ENCODE data around the gene WDR93. TPM values are rescaled to one million over a fixed set of nuclear protein-coding genes. Genes with fewer than 3 reads are reported as not detected.

WDR93 gene
- total RNA-seq, 2 experiments from 2014 or later = not detected

- DNase-seq (no peak), ATAC-seq (no peak)
- Mint-ChIP-seq H3K4me1 (ENCODE audit: low read depth) (no peaks in the 10 kb centered on the region), H3K27ac (no peak overlapping the region), H3K4me3 (no peak overlapping the region), H3K9me3 (ENCODE audit: insufficient read depth) (no peaks in the 10 kb centered on the region), H3K36me3 (ENCODE audit: low read depth) (no peaks in the 10 kb centered on the region), H3K27me3 (ENCODE audit: low read depth) (peaks cover 39% of the 10 kb centered on the region)
- ChIA-PET CTCF (no interaction called here), POLR2A (no interaction called here)
Observed at GRCh38 chr15:89707577-89707976, 17.0 kb downstream of the WDR93 start.

GRCh38 chr15:89714775-89715174, 24.2 kb downstream of the WDR93 start:
- Mint-ChIP-seq H3K9me3 (ENCODE audit: insufficient read depth) (no peaks in the 10 kb centered on the region), H3K36me3 (ENCODE audit: low read depth) (no peaks in the 10 kb centered on the region), H3K27ac (no peak overlapping the region), H3K27me3 (ENCODE audit: low read depth) (peaks cover 17% of the 10 kb centered on the region), H3K4me1 (ENCODE audit: low read depth) (no peaks in the 10 kb centered on the region), H3K4me3 (no peak overlapping the region)
- no peak for DNase-seq
- ChIA-PET POLR2A (no interaction called here), CTCF (no interaction called here)
- no peak for ATAC-seq

GRCh38 chr15:89723031-89723430, 32.4 kb downstream of the WDR93 start:
- H3K27me3 Mint-ChIP-seq (ENCODE audit: low read depth) = peaks cover 14% of the 10 kb centered on the region
- H3K4me3 Mint-ChIP-seq = no peak overlapping the region
- no peaks in the 10 kb centered on the region for H3K4me1 Mint-ChIP-seq (ENCODE audit: low read depth)
- DNase-seq = no peak
- no peak for ATAC-seq
- ChIA-PET POLR2A (no interaction called here), CTCF (no interaction called here)
- no peaks in the 10 kb centered on the region for H3K9me3 Mint-ChIP-seq (ENCODE audit: insufficient read depth)
- H3K27ac Mint-ChIP-seq = no peak overlapping the region
- H3K36me3 Mint-ChIP-seq (ENCODE audit: low read depth) = no peaks in the 10 kb centered on the region

GRCh38 chr15:89724621-89725020, 34.0 kb downstream of the WDR93 start:
- POLR2A ChIA-PET = no interaction called here
- H3K27me3 Mint-ChIP-seq (ENCODE audit: low read depth) = peaks cover 12% of the 10 kb centered on the region
- H3K9me3 Mint-ChIP-seq (ENCODE audit: insufficient read depth) = no peaks in the 10 kb centered on the region
- H3K36me3 Mint-ChIP-seq (ENCODE audit: low read depth) = no peaks in the 10 kb centered on the region
- no peak overlapping the region for H3K27ac Mint-ChIP-seq
- DNase-seq = no peak
- CTCF ChIA-PET = no interaction called here
- H3K4me3 Mint-ChIP-seq = no peak overlapping the region
- no peaks in the 10 kb centered on the region for H3K4me1 Mint-ChIP-seq (ENCODE audit: low read depth)
- ATAC-seq = no peak

GRCh38 chr15:89725064-89725463, 34.5 kb downstream of the WDR93 start:
- H3K4me3 Mint-ChIP-seq = no peak overlapping the region
- H3K36me3 Mint-ChIP-seq (ENCODE audit: low read depth) = no peaks in the 10 kb centered on the region
- ATAC-seq (no peak), DNase-seq (no peak)
- POLR2A ChIA-PET = no interaction called here
- CTCF ChIA-PET = no interaction called here
- no peaks in the 10 kb centered on the region for H3K4me1 Mint-ChIP-seq (ENCODE audit: low read depth)
- peaks cover 12% of the 10 kb centered on the region for H3K27me3 Mint-ChIP-seq (ENCODE audit: low read depth)
- H3K27ac Mint-ChIP-seq = no peak overlapping the region
- no peaks in the 10 kb centered on the region for H3K9me3 Mint-ChIP-seq (ENCODE audit: insufficient read depth)

DNA sequence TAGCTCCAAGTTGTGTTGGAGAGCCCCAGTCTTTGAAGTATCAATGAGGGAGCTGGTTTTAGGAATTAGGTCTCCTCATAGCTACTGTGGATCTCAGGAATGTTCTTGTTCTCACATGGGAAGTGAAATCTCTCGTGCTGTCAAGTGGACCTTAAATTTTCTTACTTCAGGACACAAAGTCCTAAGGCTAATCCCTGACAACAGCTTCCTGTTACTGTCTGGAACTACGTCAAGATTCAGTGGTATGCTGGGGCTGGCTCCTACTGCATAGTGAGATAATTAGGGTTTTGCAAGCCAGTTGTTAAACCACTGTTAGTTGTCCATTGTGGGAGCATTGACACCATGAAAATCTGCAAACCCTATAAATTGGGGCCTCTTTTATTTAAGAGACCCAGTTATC, 37.6 kb downstream of the WDR93 start:
- Mint-ChIP-seq H3K4me3 (no peak overlapping the region), H3K27me3 (ENCODE audit: low read depth) (peaks cover 6% of the 10 kb centered on the region), H3K9me3 (ENCODE audit: insufficient read depth) (no peaks in the 10 kb centered on the region), H3K36me3 (ENCODE audit: low read depth) (no peaks in the 10 kb centered on the region), H3K4me1 (ENCODE audit: low read depth) (no peaks in the 10 kb centered on the region), H3K27ac (no peak overlapping the region)
- ChIA-PET POLR2A (no interaction called here), CTCF (interaction anchor here (0.9 to 2.2 kb wide), 2 partner anchors 12 to 33 kb away, joined by 4 to 14 read pairs; no protein-coding TSS in a partner anchor)
- no peak for DNase-seq
- no peak for ATAC-seq

- ATAC-seq = no peak
- H3K9me3 Mint-ChIP-seq (ENCODE audit: insufficient read depth) = no peaks in the 10 kb centered on the region
- peaks cover 21% of the 10 kb centered on the region for H3K27me3 Mint-ChIP-seq (ENCODE audit: low read depth)
- no peaks in the 10 kb centered on the region for H3K36me3 Mint-ChIP-seq (ENCODE audit: low read depth)
- no peaks in the 10 kb centered on the region for H3K4me1 Mint-ChIP-seq (ENCODE audit: low read depth)
- ChIA-PET CTCF (interaction anchor here (1.4 to 1.8 kb wide), 2 partner anchors 9 to 30 kb away, joined by 5 read pairs; no protein-coding TSS in a partner anchor), POLR2A (no interaction called here)
- no peak overlapping the region for H3K4me3 Mint-ChIP-seq
- DNase-seq = no peak
- H3K27ac Mint-ChIP-seq = no peak overlapping the region
Observed at GRCh38 chr15:89731275-89731674, 40.7 kb downstream of the WDR93 start.

GRCh38 chr15:89732451-89733172, 42.0 kb downstream of the WDR93 start:
- Mint-ChIP-seq H3K9me3 (ENCODE audit: insufficient read depth) (no peaks in the 10 kb centered on the region), H3K27ac (no peak overlapping the region), H3K4me3 (no peak overlapping the region), H3K27me3 (ENCODE audit: low read depth) (peaks cover 21% of the 10 kb centered on the region), H3K4me1 (ENCODE audit: low read depth) (no peaks in the 10 kb centered on the region), H3K36me3 (ENCODE audit: low read depth) (no peaks in the 10 kb centered on the region)
- CTCF ChIA-PET = interaction anchor here (1.4 to 1.8 kb wide), 2 partner anchors 8 to 28 kb away, joined by 5 read pairs; no protein-coding TSS in a partner anchor
- ATAC-seq (no peak), DNase-seq (no peak)
- POLR2A ChIA-PET = no interaction called here

GRCh38 chr15:89735773-89736172, 45.2 kb downstream of the WDR93 start:
- no peaks in the 10 kb centered on the region for H3K9me3 Mint-ChIP-seq (ENCODE audit: insufficient read depth)

GRCh38 chr15:89740137-89740536, 49.5 kb downstream of the WDR93 start:
- Mint-ChIP-seq H3K27ac (no peak overlapping the region), H3K9me3 (ENCODE audit: insufficient read depth) (no peaks in the 10 kb centered on the region), H3K4me3 (no peak overlapping the region), H3K4me1 (ENCODE audit: low read depth) (peaks cover 2% of the 10 kb centered on the region), H3K36me3 (ENCODE audit: low read depth) (no peaks in the 10 kb centered on the region), H3K27me3 (ENCODE audit: low read depth) (peaks cover 4% of the 10 kb centered on the region)
- ATAC-seq (peak; percentile 90), DNase-seq (peak; percentile 79)
- ChIA-PET POLR2A (interaction anchor here (1.0 kb wide), 1 partner anchor 154 kb away, joined by 3 read pairs; the partner anchor contains the start of gene AP3S2), CTCF (interaction anchor here (0.6 to 2.1 kb wide), 32 partner anchors 8 to 493 kb away, joined by 3 to 67 read pairs (median 4); partner anchors contain the start of gene MESP1)

More at GRCh38 chr15:89735773-89736172, 45.2 kb downstream of the WDR93 start:
- peaks cover 21% of the 10 kb centered on the region for H3K27me3 Mint-ChIP-seq (ENCODE audit: low read depth)
- H3K4me3 Mint-ChIP-seq = no peak overlapping the region
- ChIA-PET CTCF (interaction anchor here (0.7 kb wide), 1 partner anchor 139 kb away, joined by 4 read pairs; no protein-coding TSS in a partner anchor), POLR2A (no interaction called here)
- H3K27ac Mint-ChIP-seq = no peak overlapping the region
- H3K36me3 Mint-ChIP-seq (ENCODE audit: low read depth) = no peaks in the 10 kb centered on the region
- peaks cover 2% of the 10 kb centered on the region for H3K4me1 Mint-ChIP-seq (ENCODE audit: low read depth)
- ATAC-seq = no peak
- no peak for DNase-seq

DNA sequence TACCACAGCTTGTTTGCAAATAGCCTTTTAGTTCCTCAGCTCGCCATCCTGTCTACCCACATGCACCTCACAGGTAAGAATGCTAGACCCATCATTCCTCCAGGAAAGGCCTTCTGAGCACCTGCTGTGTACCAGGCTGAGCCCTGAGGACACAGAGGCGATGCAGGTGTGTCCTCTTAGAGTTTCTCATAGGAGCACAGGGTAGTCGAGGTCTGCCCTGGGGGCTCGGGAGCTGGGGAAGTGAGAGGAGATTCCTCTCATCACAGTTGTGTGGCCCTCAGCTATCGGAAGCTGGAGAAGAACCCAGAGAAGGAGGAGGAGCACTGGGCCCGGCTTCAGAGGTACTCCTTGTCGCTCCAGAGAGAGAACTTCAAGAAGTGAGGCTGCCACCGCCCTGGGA, 52.4 kb downstream of the WDR93 start:
- DNase-seq (no peak), ATAC-seq (no peak)
- ChIA-PET POLR2A (no interaction called here), CTCF (interaction anchor here (1.7 kb wide), 1 partner anchor 132 kb away, joined by 5 read pairs; no protein-coding TSS in a partner anchor)
- Mint-ChIP-seq H3K36me3 (ENCODE audit: low read depth) (no peaks in the 10 kb centered on the region), H3K27me3 (ENCODE audit: low read depth) (no peaks in the 10 kb centered on the region), H3K27ac (no peak overlapping the region), H3K4me1 (ENCODE audit: low read depth) (peaks cover 2% of the 10 kb centered on the region), H3K9me3 (ENCODE audit: insufficient read depth) (no peaks in the 10 kb centered on the region), H3K4me3 (no peak overlapping the region)

DNA sequence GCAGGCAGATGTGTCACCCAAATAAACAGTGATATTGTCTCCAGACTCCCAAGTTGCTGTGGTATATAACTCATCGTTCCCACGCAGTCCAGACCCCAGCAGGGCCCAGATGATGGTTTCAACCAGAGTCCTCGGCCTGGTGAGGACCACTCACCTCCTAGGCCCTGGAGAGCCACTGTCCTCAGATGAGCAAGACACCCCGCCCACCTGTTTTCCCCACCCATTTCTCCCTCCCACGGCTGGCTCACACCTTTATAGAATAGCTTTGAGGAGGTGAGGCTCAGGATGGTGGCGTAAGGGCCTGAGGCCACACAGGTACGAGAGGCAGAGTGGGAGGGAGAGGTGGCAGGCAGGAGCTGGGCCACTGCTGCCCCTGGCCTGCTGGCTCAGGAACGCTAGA, 53.0 kb downstream of the WDR93 start:
- no peaks in the 10 kb centered on the region for H3K36me3 Mint-ChIP-seq (ENCODE audit: low read depth)
- DNase-seq (no peak), ATAC-seq (no peak)
- H3K4me3 Mint-ChIP-seq = no peak overlapping the region
- ChIA-PET POLR2A (no interaction called here), CTCF (interaction anchor here (1.7 kb wide), 1 partner anchor 131 kb away, joined by 5 read pairs; no protein-coding TSS in a partner anchor)
- H3K27ac Mint-ChIP-seq = no peak overlapping the region
- H3K27me3 Mint-ChIP-seq (ENCODE audit: low read depth) = no peaks in the 10 kb centered on the region
- H3K9me3 Mint-ChIP-seq (ENCODE audit: insufficient read depth) = no peaks in the 10 kb centered on the region
- H3K4me1 Mint-ChIP-seq (ENCODE audit: low read depth) = peaks cover 2% of the 10 kb centered on the region
